Activated CD4-positive, alpha-beta memory T cell treated with anti-CD3 and anti-CD28 coated beads, Interleukin-2, amount 10 ng/mL, durations not matched to agents 7 days and 5 days (primary cell): Measurements from ENCODE around the gene PSMD9. TPM values are rescaled to one million over a fixed set of nuclear protein-coding genes. Genes with fewer than 3 reads are reported as not detected.
"Not testable (repeated sequence)": the region's sequence is repeated elsewhere in the genome, so short reads cannot be mapped to it uniquely, and the experiment has no call there.

Source experiments
- CTCF ChIA-PET: fragments of 350-600 bp; sonication (Branson Sonifier 250); formaldehyde crosslinking; loops from one replicate; lab custom pipeline; 2021; ENCODE audit warnings: antibody characterized with exemption, inconsistent platforms; lab: Charles Lee
- POLR2A ChIA-PET: fragments of 350-600 bp; sonication (Branson Sonifier 250); formaldehyde crosslinking; loops from one replicate; lab custom pipeline; 2021; ENCODE audit warnings: antibody characterized with exemption; lab: Charles Lee
- DNase-seq: peaks from one replicate; pipeline ENCODE4 v3.0.0-alpha.2; 2020
- H3K27ac Mint-ChIP-seq: one replicate; pipeline ENCODE4 v1.8.0; 2021; ENCODE audit warnings: mild to moderate bottlenecking, mixed read lengths
- H3K27me3 Mint-ChIP-seq: one replicate; pipeline ENCODE4 v1.8.0; 2021; ENCODE audit warnings: mixed read lengths
- H3K36me3 Mint-ChIP-seq: one replicate; pipeline ENCODE4 v1.8.0; 2021; ENCODE audit warnings: low read depth, mixed read lengths
- H3K4me1 Mint-ChIP-seq: one replicate; pipeline ENCODE4 v1.8.0; 2021; ENCODE audit warnings: mixed read lengths
- H3K4me3 Mint-ChIP-seq: one replicate; pipeline ENCODE4 v1.8.0; 2021; ENCODE audit warnings: mild to moderate bottlenecking, mixed read lengths
- H3K9me3 Mint-ChIP-seq: one replicate; pipeline ENCODE4 v1.8.0; 2021; ENCODE audit warnings: mixed read lengths
- total RNA-seq, 2 experiments: library from RNA; stranded (reverse); gene quantifications; one replicate each; pipeline ENCODE4 v1.2.3, GENCODE V29; 2021

PSMD9 gene
- total RNA-seq, 2 experiments from 2014 or later: 56.3 to 59.7 TPM

DNA sequence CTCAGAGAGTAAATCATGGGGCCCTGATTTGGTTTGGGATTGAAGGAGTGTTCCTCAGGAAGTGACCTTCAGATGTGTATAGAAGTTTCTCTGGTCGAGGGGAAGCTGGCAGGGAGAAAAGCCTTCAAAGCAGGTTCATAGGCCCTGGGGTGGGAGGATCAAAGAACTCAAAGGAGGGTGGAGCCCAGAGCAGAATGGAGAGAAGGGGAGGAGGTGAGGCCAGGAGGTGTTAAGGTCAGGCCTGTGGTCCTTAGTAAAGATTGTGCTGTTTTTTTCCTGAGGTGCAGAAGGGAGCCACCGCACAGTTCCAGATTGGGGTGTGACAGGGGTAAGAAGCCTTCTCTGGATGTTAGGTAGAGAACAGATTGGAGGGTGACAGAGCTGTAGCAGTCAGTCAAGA lies 20.1 kb downstream of the PSMD9 start:
- CTCF ChIA-PET: interaction anchor here (0.6 to 2.4 kb wide), 3 partner anchors 10 to 602 kb away, joined by 3 to 9 read pairs (median 3); partner anchors contain the start of gene CFAP251
- Mint-ChIP-seq H3K4me1 (peaks cover 8% of the 10 kb centered on the region), H3K9me3 (no peaks in the 10 kb centered on the region), H3K4me3 (no peak overlapping the region), H3K27ac (no peak overlapping the region), H3K36me3 (peaks cover 47% of the 10 kb centered on the region), H3K27me3 (no peaks in the 10 kb centered on the region)
- DNase-seq: no peak
- POLR2A ChIA-PET: no interaction called here

DNA sequence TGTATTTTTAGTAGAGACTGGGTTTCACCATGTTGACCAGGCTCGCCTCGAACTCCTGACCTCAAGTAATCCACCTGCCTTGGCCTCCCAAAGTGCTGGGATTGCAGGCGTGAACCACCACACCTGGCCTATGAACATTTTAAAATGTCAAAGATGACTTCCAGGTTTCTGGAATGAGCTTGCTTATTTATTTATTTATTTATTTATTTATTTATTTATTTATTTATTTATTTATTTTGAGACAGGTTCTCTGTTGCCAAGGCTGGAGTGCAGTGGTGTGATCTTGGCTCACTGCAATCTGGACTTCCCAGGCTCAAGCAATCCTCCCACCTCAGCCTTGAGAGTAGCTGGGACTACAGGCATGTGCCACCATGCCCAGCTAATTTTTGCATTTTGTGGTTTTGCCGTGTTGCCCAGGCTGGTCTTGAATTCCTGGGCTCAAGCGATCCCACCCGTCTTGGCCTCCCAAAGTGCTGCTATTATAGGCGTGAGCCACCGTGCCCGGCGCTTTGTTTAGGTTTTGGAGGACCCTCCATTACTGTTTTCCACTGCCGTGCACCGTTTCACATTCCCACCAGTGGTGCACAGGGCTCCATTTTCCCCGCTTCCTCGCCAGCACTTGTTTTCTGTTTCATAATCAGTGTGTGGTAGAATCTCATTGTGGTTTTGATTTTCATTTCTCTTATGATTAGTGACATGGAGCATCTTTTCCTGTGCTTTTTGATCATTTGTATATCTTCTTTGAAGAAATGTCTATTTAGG lies 23.4 kb downstream of the PSMD9 start:
- Mint-ChIP-seq H3K36me3 (peaks cover 48% of the 10 kb centered on the region), H3K9me3 (no peaks in the 10 kb centered on the region), H3K4me3 (no peak overlapping the region), H3K27ac (peak overlapping the region; percentile 44), H3K27me3 (no peaks in the 10 kb centered on the region), H3K4me1 (peaks cover 8% of the 10 kb centered on the region)
- no peak for DNase-seq
- CTCF ChIA-PET: interaction anchor here (0.7 to 1.1 kb wide), 2 partner anchors 94 to 118 kb away, joined by 3 read pairs; no protein-coding TSS in a partner anchor
- POLR2A ChIA-PET: interaction anchor here (0.9 kb wide), 1 partner anchor 9 kb away, joined by 4 read pairs; no protein-coding TSS in a partner anchor

DNA sequence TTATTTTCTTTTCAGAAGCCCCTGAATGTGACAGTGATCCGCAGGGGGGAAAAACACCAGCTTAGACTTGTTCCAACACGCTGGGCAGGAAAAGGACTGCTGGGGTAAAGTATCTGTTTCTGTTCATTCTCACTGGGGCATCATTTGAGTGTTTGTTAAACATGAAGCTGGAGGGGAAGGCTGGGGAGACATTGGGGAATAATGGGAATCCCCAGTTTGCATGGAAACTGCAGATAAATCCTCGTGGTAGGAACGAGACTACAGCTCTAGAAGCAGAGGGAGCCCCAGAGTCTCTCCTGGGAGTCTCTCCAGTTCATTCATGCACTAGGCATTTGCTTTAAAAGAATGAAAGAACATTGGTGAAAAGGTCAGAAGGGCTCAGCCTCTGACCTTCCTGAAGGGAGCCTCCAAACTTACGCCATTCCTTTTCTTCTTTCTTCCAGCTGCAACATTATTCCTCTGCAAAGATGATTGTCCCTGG lies 27.3 kb downstream of the PSMD9 start:
- no peak for DNase-seq
- CTCF ChIA-PET: interaction anchor here (1.0 kb wide), 1 partner anchor 165 kb away, joined by 3 read pairs; no protein-coding TSS in a partner anchor
- H3K27ac Mint-ChIP-seq: no peak overlapping the region
- no peak overlapping the region for H3K4me3 Mint-ChIP-seq
- peaks cover 20% of the 10 kb centered on the region for H3K4me1 Mint-ChIP-seq
- no peaks in the 10 kb centered on the region for H3K27me3 Mint-ChIP-seq
- H3K36me3 Mint-ChIP-seq: peaks cover 39% of the 10 kb centered on the region
- POLR2A ChIA-PET: no interaction called here
- H3K9me3 Mint-ChIP-seq: no peaks in the 10 kb centered on the region

DNA sequence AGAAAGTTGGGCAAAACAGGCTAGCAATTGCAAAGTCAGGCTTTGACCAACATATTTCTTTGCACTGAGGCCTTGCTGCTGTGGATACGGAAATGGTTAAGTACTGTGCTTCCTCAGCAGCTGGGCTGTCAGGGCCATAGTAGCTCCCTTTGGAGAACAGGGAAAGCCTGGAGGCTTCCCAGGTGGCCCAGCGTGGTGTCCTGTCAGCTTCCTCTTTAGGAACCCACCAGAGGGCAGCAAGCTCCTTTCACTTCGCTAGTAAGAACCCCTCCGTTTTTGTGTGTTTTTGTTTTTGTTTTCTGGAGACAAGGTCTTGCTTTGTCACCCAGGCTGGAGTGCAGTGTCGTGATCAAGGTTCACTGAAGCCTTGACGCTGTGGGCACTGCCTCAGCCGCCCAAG lies 28.1 kb downstream of the PSMD9 start:
- DNase-seq: no peak
- ChIA-PET POLR2A (no interaction called here), CTCF (interaction anchor here (1.0 to 2.8 kb wide), 2 partner anchors 10 to 164 kb away, joined by 3 to 15 read pairs; no protein-coding TSS in a partner anchor)
- Mint-ChIP-seq H3K36me3 (peaks cover 33% of the 10 kb centered on the region), H3K27me3 (no peaks in the 10 kb centered on the region), H3K4me1 (peaks cover 20% of the 10 kb centered on the region), H3K9me3 (no peaks in the 10 kb centered on the region), H3K4me3 (no peak overlapping the region), H3K27ac (no peak overlapping the region)

- no peaks in the 10 kb centered on the region for H3K27me3 Mint-ChIP-seq
- H3K36me3 Mint-ChIP-seq: peaks cover 28% of the 10 kb centered on the region
- no peaks in the 10 kb centered on the region for H3K9me3 Mint-ChIP-seq
- peaks cover 14% of the 10 kb centered on the region for H3K4me1 Mint-ChIP-seq
- peak within 1 kb of the TSS; percentile 77 for H3K4me3 Mint-ChIP-seq
- peak; percentile 98 for DNase-seq
- peak within 1 kb of the TSS; percentile 79 for H3K27ac Mint-ChIP-seq
- POLR2A ChIA-PET: interaction anchor here (0.8 to 1.6 kb wide), 5 partner anchors 30 to 122 kb away, joined by 3 to 6 read pairs (median 3); partner anchors contain the start of gene PSMD9
- CTCF ChIA-PET: interaction anchor here (0.6 to 2.8 kb wide), 43 partner anchors 9 to 425 kb away, joined by 3 to 24 read pairs (median 4); partner anchors contain the start of genes BCL7A, PSMD9 and TMEM120B
These were observed 29.5 kb downstream of the PSMD9 start, which contains the start of gene CFAP251 for GRCh38 chr12:121917950-121918678. CFAP251 (plus strand) TSS chr12:121918592; CDS start chr12:121921306, 2,714 bp downstream.

DNA sequence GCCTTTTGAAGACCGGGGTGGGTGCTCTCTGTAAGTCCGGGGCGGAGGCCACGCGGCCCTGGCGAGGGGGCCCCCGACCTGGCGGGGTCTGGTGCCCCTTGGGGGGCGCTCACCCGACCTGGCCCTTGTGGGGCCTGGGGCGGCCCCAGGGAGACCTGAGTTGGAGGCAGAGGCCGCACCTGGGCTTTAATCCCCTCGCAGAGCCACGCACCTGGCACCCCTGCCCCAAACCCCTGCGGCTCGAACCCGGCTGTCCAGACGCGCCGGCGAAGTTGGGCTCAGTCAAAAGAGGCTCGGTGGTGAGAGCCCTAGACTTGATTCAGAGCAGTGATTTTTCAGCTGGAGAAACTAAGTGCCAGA lies 30.1 kb downstream of the PSMD9 start:
- ChIA-PET POLR2A (interaction anchor here (0.8 to 1.6 kb wide), 4 partner anchors 30 to 122 kb away, joined by 3 to 6 read pairs (median 3); partner anchors contain the start of gene PSMD9), CTCF (interaction anchor here (0.6 to 2.8 kb wide), 43 partner anchors 8 to 424 kb away, joined by 3 to 24 read pairs (median 4); partner anchors contain the start of genes BCL7A, PSMD9 and TMEM120B)
- Mint-ChIP-seq H3K4me3 (peak overlapping the region; percentile 77), H3K9me3 (no peaks in the 10 kb centered on the region), H3K27me3 (no peaks in the 10 kb centered on the region), H3K36me3 (peaks cover 26% of the 10 kb centered on the region), H3K27ac (no peak overlapping the region), H3K4me1 (peaks cover 14% of the 10 kb centered on the region)
- no peak for DNase-seq

GRCh38 chr12:121921066-121921465 lies 32.5 kb downstream of the PSMD9 start:
- Mint-ChIP-seq H3K27ac (no peak overlapping the region), H3K27me3 (no peaks in the 10 kb centered on the region), H3K9me3 (no peaks in the 10 kb centered on the region)

GRCh38 chr12:121925358-121925695 lies 36.7 kb downstream of the PSMD9 start:
- Mint-ChIP-seq H3K9me3 (no peaks in the 10 kb centered on the region), H3K27ac (no peak overlapping the region), H3K27me3 (no peaks in the 10 kb centered on the region), H3K4me1 (no peaks in the 10 kb centered on the region), H3K4me3 (no peak overlapping the region), H3K36me3 (no peaks in the 10 kb centered on the region)
- no peak for DNase-seq
- ChIA-PET CTCF (interaction anchor here (3.2 kb wide), 1 partner anchor 7 kb away, joined by 15 read pairs; the partner anchor contains the start of gene CFAP251), POLR2A (no interaction called here)

More at GRCh38 chr12:121921066-121921465, 32.5 kb downstream of the PSMD9 start:
- Mint-ChIP-seq H3K4me1 (peaks cover 14% of the 10 kb centered on the region), H3K4me3 (no peak overlapping the region), H3K36me3 (peaks cover 18% of the 10 kb centered on the region)
- DNase-seq: no peak
- CTCF ChIA-PET: interaction anchor here (0.5 kb wide), 1 partner anchor 185 kb away, joined by 3 read pairs; no protein-coding TSS in a partner anchor
- POLR2A ChIA-PET: interaction anchor here (0.8 kb wide), 1 partner anchor 9 kb away, joined by 4 read pairs; no protein-coding TSS in a partner anchor

- no peaks in the 10 kb centered on the region for H3K36me3 Mint-ChIP-seq
- POLR2A ChIA-PET: no interaction called here
- H3K27ac Mint-ChIP-seq: no peak overlapping the region
- no peak for DNase-seq
- H3K9me3 Mint-ChIP-seq: no peaks in the 10 kb centered on the region
- CTCF ChIA-PET: interaction anchor here (3.2 kb wide), 1 partner anchor 9 kb away, joined by 15 read pairs; the partner anchor contains the start of gene CFAP251
- H3K27me3 Mint-ChIP-seq: no peaks in the 10 kb centered on the region
- H3K4me3 Mint-ChIP-seq: no peak overlapping the region
- no peaks in the 10 kb centered on the region for H3K4me1 Mint-ChIP-seq
These were observed 38.5 kb downstream of the PSMD9 start for GRCh38 chr12:121926874-121927706.

- H3K27me3 Mint-ChIP-seq: no peaks in the 10 kb centered on the region
- no peak overlapping the region for H3K4me3 Mint-ChIP-seq
- H3K9me3 Mint-ChIP-seq: no peaks in the 10 kb centered on the region
- no peaks in the 10 kb centered on the region for H3K36me3 Mint-ChIP-seq
- no peak for DNase-seq
- CTCF ChIA-PET: interaction anchor here (0.6 to 3.2 kb wide), 2 partner anchors 10 to 481 kb away, joined by 3 to 15 read pairs; partner anchors contain the start of gene CFAP251
- H3K27ac Mint-ChIP-seq: no peak overlapping the region
- POLR2A ChIA-PET: no interaction called here
- H3K4me1 Mint-ChIP-seq: no peaks in the 10 kb centered on the region
These were observed 39.2 kb downstream of the PSMD9 start for GRCh38 chr12:121927813-121928212.

DNA sequence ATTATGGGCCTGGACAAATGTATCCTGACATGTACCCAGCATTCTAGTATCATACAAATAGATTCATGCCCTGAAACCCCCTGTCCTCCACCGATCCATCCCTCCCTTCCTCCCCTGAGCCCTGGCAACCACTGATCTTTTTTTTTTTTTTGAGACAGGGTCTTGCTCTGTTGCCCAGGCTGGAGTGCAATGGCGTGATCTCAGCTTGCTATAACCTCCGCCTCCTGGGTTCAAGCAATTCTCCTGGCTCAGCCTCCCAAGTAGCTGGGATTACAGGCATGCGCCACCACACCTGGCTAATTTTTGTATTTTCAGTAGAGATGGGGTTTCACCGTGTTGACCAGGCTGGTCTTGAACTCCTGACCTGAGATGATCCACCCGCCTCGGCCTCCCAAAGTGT lies 41.0 kb downstream of the PSMD9 start:
- H3K4me1 Mint-ChIP-seq, H3K36me3 Mint-ChIP-seq, POLR2A ChIA-PET, H3K9me3 Mint-ChIP-seq, H3K27me3 Mint-ChIP-seq, H3K4me3 Mint-ChIP-seq, DNase-seq, H3K27ac Mint-ChIP-seq, CTCF ChIA-PET: not testable (repeated sequence)

DNA sequence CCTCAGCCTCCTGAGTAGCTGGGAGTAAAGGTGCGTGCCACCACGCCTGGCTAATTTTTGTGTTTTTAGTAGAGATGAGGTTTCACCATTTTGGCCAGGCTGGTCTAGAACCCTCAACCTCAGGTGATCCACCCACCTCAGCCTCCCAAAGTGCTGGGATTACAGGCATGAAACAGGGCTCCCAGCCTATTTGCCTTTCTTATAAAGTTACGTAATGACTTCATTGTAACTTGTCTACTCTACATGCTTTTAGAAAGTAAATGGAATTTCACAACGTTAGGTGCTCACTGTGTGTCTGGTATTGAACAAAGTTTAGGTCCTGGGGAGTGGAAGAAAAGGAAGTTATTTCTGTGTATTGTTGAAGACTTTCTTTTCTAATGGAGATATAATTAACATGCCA lies 42.3 kb downstream of the PSMD9 start:
- Mint-ChIP-seq H3K9me3 (no peaks in the 10 kb centered on the region), H3K27me3 (no peaks in the 10 kb centered on the region), H3K27ac (no peak overlapping the region), H3K36me3 (no peaks in the 10 kb centered on the region), H3K4me1 (no peaks in the 10 kb centered on the region), H3K4me3 (no peak overlapping the region)
- CTCF ChIA-PET: interaction anchor here (0.8 kb wide), 1 partner anchor 12 kb away, joined by 3 read pairs; the partner anchor contains the start of gene CFAP251
- no peak for DNase-seq
- POLR2A ChIA-PET: no interaction called here
